ENCODE results near the gene NDUFAB1.
"Not testable (repeated sequence)": the region's sequence is repeated elsewhere in the genome, so short reads cannot be mapped to it uniquely, and the experiment has no call there.

GRCh38 chr16:23583271-23583670, 12.8 kb downstream of the NDUFAB1 start:
- TF ChIP-seq CREB5 (CRISPR knock-in tag; IDR thresholded peaks at IDR 0.05; ENCODE audit: low read depth); ZFP30 (CRISPR knock-in tag; IDR thresholded peaks at IDR 0.05); ZFP3 (CRISPR knock-in tag; IDR thresholded peaks at IDR 0.05); POU6F1 (CRISPR knock-in tag; IDR thresholded peaks at IDR 0.05; ENCODE audit: borderline replicate concordance, low read depth); RARB (CRISPR knock-in tag; IDR thresholded peaks at IDR 0.05); GLIS3 (CRISPR knock-in tag; IDR thresholded peaks at IDR 0.05); ZNF565 (CRISPR knock-in tag; conservative IDR thresholded peaks at IDR 0.05; ENCODE audit: low read depth); PATZ1 (CRISPR knock-in tag; IDR thresholded peaks at IDR 0.05; ENCODE audit: borderline replicate concordance); BACH2 (CRISPR knock-in tag; IDR thresholded peaks at IDR 0.05; ENCODE audit: borderline replicate concordance); PPARA (CRISPR knock-in tag; IDR thresholded peaks at IDR 0.05; ENCODE audit: borderline replicate concordance); TSHZ2 (CRISPR knock-in tag; IDR thresholded peaks at IDR 0.05); ISL1 (CRISPR knock-in tag; IDR thresholded peaks at IDR 0.05): not testable (repeated sequence)
